Measurements from ENCODE around the gene TREML1. TPM values are rescaled to one million over a fixed set of nuclear protein-coding genes. Genes with fewer than 3 reads are reported as not detected.

Gene TREML1
- total and polyA plus RNA-seq, 2 donors (not counting 1 experiment from before 2014, with no cell fraction given): 0.07 TPM; not detected in 1

- Histone ChIP-seq H3K79me2 (ENCODE audit: control insufficient read depth, insufficient read depth, low read length) (no peaks in the 10 kb centered on the region), H3K9ac (ENCODE audit: low read length) (peak overlapping the region; percentile 36), H3K27ac (ENCODE audit: low read length in 2 of 2) (peak overlapping the region; percentile 57 to 67), H3K27me3 (replicated peaks in 1 of 4; ENCODE audit: control extremely low read depth in 1 of 4, control insufficient read depth in 3 of 4, insufficient read depth in 4 of 4, low read length in 3 of 4) (no peaks in the 10 kb centered on the region), H2AFZ (ENCODE audit: insufficient read depth, low read depth, low read length, poor library complexity, severe bottlenecking) (peak overlapping the region; percentile 68), H3K36me3 (replicated peaks in 1 of 2; ENCODE audit: control extremely low read depth in 1 of 2, control insufficient read depth in 1 of 2, extremely low read depth in 1 of 2, insufficient read depth in 2 of 2, low read length in 1 of 2) (peaks cover 0 to 15% of the 10 kb centered on the region in 2 experiments), H3K4me1 (ENCODE audit: control insufficient read depth in 2 of 2, insufficient read depth in 2 of 2, low read length in 2 of 2) (peaks cover 59 to 65% of the 10 kb centered on the region in 2 donors), H4K20me1 (ENCODE audit: control insufficient read depth, insufficient read depth, low read length, poor library complexity, severe bottlenecking) (no peaks in the 10 kb centered on the region), H3K4me2 (replicated peaks; ENCODE audit: low read depth, low read length, poor library complexity, severe bottlenecking) (peak overlapping the region; percentile 61), H3K4me3 (ENCODE audit: control extremely low read depth in 1 of 5, extremely low read depth in 1 of 5, insufficient read depth in 1 of 5, low read depth in 2 of 5, low read length in 4 of 5) (peak overlapping the region in 4 of 5 experiments; percentile 3 to 15 (median 5)), H3K9me3 (ENCODE audit: control extremely low read depth in 1 of 3, control insufficient read depth in 2 of 3, insufficient read depth in 1 of 3, low read length in 2 of 3) (peaks cover 0 to 17% (median 12%) of the 10 kb centered on the region in 3 donors)
- ChIA-PET POLR2A (no interaction called here), CTCF (interaction anchor here (0.7 to 1.6 kb wide), 3 partner anchors 9 to 94 kb away, joined by 3 to 5 read pairs (median 4); no protein-coding TSS in a partner anchor)
- DNase-seq (peak; percentile 41), ATAC-seq (ENCODE audit: low read depth) (peak; percentile 37)
- H3K4me1 Mint-ChIP-seq: peaks cover 68% of the 10 kb centered on the region
- no peaks in the 10 kb centered on the region for H3K27me3 Mint-ChIP-seq
- intact Hi-C loops (cut with micrococcal nuclease): no loop called here
- WGBS (ENCODE audit: insufficient coverage): 92% methylated on average over 5 of the region's 10 CpGs
- peaks cover 8% of the 10 kb centered on the region for H3K9me3 Mint-ChIP-seq (ENCODE audit: insufficient read depth)
- peak overlapping the region; percentile 75 for H3K4me3 Mint-ChIP-seq
- peak overlapping the region; percentile 80 for H3K27ac Mint-ChIP-seq
- no peak for TF ChIP-seq EZH2 (IDR thresholded peaks at IDR 0.05; ENCODE audit: borderline replicate concordance, insufficient read depth, low read depth, low read length, poor library complexity, severe bottlenecking)
- TF ChIP-seq, protein P1, sequence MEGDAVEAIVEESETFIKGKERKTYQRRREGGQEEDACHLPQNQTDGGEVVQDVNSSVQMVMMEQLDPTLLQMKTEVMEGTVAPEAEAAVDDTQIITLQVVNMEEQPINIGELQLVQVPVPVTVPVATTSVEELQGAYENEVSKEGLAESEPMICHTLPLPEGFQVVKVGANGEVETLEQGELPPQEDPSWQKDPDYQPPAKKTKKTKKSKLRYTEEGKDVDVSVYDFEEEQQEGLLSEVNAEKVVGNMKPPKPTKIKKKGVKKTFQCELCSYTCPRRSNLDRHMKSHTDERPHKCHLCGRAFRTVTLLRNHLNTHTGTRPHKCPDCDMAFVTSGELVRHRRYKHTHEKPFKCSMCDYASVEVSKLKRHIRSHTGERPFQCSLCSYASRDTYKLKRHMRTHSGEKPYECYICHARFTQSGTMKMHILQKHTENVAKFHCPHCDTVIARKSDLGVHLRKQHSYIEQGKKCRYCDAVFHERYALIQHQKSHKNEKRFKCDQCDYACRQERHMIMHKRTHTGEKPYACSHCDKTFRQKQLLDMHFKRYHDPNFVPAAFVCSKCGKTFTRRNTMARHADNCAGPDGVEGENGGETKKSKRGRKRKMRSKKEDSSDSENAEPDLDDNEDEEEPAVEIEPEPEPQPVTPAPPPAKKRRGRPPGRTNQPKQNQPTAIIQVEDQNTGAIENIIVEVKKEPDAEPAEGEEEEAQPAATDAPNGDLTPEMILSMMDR (IDR thresholded peaks at IDR 0.05): no peak
These were observed 31.9 kb upstream of the TREML1 start for GRCh38 chr6:41186031-41186562.

- Mint-ChIP-seq H3K27ac (peak overlapping the region; percentile 80), H3K9me3 (ENCODE audit: insufficient read depth) (peaks cover 5% of the 10 kb centered on the region), H3K4me3 (peak overlapping the region; percentile 75), H3K4me1 (peaks cover 68% of the 10 kb centered on the region), H3K27me3 (no peaks in the 10 kb centered on the region)
- Histone ChIP-seq H3K36me3 (replicated peaks in 1 of 2; ENCODE audit: control extremely low read depth in 1 of 2, control insufficient read depth in 1 of 2, extremely low read depth in 1 of 2, insufficient read depth in 2 of 2, low read length in 1 of 2) (peaks cover 0 to 1% of the 10 kb centered on the region in 2 experiments), H3K9ac (ENCODE audit: low read length) (no peak overlapping the region), H3K9me3 (ENCODE audit: control extremely low read depth in 1 of 3, control insufficient read depth in 2 of 3, insufficient read depth in 1 of 3, low read length in 2 of 3) (peaks cover 0 to 8% (median 7%) of the 10 kb centered on the region in 3 donors), H4K20me1 (ENCODE audit: control insufficient read depth, insufficient read depth, low read length, poor library complexity, severe bottlenecking) (no peaks in the 10 kb centered on the region), H3K4me3 (ENCODE audit: control extremely low read depth in 1 of 5, extremely low read depth in 1 of 5, insufficient read depth in 1 of 5, low read depth in 2 of 5, low read length in 4 of 5) (no peak overlapping the region), H2AFZ (ENCODE audit: insufficient read depth, low read depth, low read length, poor library complexity, severe bottlenecking) (no peak overlapping the region), H3K27me3 (replicated peaks in 1 of 4; ENCODE audit: control extremely low read depth in 1 of 4, control insufficient read depth in 3 of 4, insufficient read depth in 4 of 4, low read length in 3 of 4) (no peaks in the 10 kb centered on the region), H3K4me1 (ENCODE audit: control insufficient read depth in 2 of 2, insufficient read depth in 2 of 2, low read length in 2 of 2) (peaks cover 59 to 65% of the 10 kb centered on the region in 2 donors), H3K4me2 (replicated peaks; ENCODE audit: low read depth, low read length, poor library complexity, severe bottlenecking) (peak overlapping the region; percentile 61), H3K27ac (ENCODE audit: low read length in 2 of 2) (peak overlapping the region in 1 of 2 donors; percentile 67), H3K79me2 (ENCODE audit: control insufficient read depth, insufficient read depth, low read length) (no peaks in the 10 kb centered on the region)
- intact Hi-C loops (cut with micrococcal nuclease): loop anchor here (5.0 kb wide), 1 partner anchor 133 kb away; no protein-coding TSS in a partner anchor
- DNase-seq (no peak), ATAC-seq (ENCODE audit: low read depth) (no peak)
- TF ChIP-seq EZH2 (IDR thresholded peaks at IDR 0.05; ENCODE audit: borderline replicate concordance, insufficient read depth, low read depth, low read length, poor library complexity, severe bottlenecking): no peak
- TF ChIP-seq, protein P1 (IDR thresholded peaks at IDR 0.05): no peak
- CTCF ChIA-PET: interaction anchor here (0.7 kb wide), 1 partner anchor 1894 kb away, joined by 3 read pairs; no protein-coding TSS in a partner anchor
- POLR2A ChIA-PET: no interaction called here
- WGBS (ENCODE audit: insufficient coverage): 98% methylated on average over 7 of the region's 7 CpGs
These were observed 30.6 kb upstream of the TREML1 start for GRCh38 chr6:41184761-41185160.

All from B cell (primary cell).